IPS-11a (cell line): Measurements from ENCODE around the gene COL4A2.

Source experiments
- H3K4me3 ChIP-seq: one replicate; pipeline ENCODE4 v1.5.1; 2013; ENCODE audit warnings: low read depth, low read length, control low read depth

Gene COL4A2

GRCh38 chr13:110306960-110307766 lies at the start of gene COL4A2, which contains the start of gene COL4A1:
Gene COL4A2, plus strand, starts transcription at chr13:110307284. Its CDS starts 620 bp downstream, at chr13:110307904.
Gene COL4A1, minus strand, starts transcription at chr13:110307157. Its CDS starts 130 bp downstream, at chr13:110307027.
- H3K4me3 ChIP-seq = peak within 1 kb of the TSS; percentile 77

- no peak overlapping the region for H3K4me3 ChIP-seq
Observed at GRCh38 chr13:110257408-110257807, 49.7 kb upstream of the COL4A2 start.

GRCh38 chr13:110258876-110259631 lies 48.0 kb upstream of the COL4A2 start:
- H3K4me3 ChIP-seq = no peak overlapping the region

- H3K4me3 ChIP-seq = no peak overlapping the region
Observed at GRCh38 chr13:110259651-110260050, 47.4 kb upstream of the COL4A2 start.

- no peak overlapping the region for H3K4me3 ChIP-seq
Observed at GRCh38 chr13:110261166-110262081, 45.7 kb upstream of the COL4A2 start.

DNA sequence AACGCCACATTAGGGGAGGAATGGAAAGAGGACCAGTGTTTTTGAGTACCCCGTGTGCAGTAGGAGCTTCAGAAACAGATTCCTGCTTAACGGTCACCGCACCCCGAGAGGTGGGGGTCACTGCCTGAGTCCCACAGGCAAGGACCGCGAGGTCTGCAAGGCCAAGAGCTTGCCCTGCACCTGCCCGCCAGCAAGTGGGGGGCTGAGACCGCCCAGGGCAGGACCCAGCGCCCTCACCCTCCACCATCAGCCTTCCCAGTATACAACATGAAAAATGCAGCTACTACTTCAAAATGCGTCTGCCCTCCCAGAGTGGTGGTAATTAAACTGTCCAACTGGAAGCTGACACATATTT lies 45.0 kb upstream of the COL4A2 start:
- no peak overlapping the region for H3K4me3 ChIP-seq

GRCh38 chr13:110262508-110263291 lies 44.4 kb upstream of the COL4A2 start:
- no peak overlapping the region for H3K4me3 ChIP-seq

DNA sequence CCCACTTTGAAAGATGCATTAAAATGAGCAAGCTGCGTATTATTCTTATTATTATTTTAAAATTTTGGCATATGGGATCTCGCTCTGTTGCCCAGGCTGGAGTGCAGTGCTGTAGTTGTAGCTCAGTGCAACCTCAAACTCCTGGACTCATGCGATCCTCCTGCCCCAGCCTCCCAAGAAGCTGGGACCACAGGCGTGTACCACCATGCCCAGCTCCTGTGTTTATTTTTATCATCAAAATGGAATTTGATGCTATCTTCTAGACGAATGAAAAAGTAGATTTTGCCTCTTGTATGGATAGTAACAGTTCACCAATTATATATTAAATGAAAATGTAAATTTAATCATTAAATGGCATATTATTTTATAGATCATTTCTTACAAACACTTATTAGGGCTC lies 43.7 kb upstream of the COL4A2 start:
- no peak overlapping the region for H3K4me3 ChIP-seq

- no peak overlapping the region for H3K4me3 ChIP-seq
Observed at GRCh38 chr13:110263888-110264287, 43.2 kb upstream of the COL4A2 start.

DNA sequence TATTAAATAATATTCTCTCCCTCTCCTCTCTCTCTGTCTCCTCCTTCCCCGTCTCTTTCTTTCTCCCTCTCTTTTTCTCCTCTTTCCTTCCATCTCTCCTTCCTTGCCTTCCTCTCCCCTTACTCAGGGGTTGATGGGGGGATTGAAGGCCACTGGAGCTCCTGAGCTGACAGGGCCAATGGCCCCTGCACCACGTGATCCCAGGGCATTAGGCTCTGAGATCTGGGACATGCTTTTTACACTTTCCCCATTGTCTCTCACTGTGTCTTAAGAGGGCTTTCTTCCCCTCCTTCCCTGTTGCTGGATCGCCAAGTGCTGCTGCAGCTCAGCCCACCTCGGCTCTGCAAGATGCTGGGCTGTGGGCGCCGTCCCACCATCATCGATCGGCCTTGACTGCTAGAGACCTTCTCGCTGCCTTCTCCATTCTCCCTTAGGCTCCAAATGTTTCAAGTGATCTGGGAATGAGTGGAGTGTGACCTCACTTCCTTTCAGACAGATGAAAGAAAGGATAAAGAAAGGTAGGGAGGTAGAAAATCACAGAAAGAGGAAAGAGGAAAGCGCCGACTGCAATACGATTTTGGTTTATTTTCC lies 42.3 kb upstream of the COL4A2 start:
- H3K4me3 ChIP-seq = no peak overlapping the region

DNA sequence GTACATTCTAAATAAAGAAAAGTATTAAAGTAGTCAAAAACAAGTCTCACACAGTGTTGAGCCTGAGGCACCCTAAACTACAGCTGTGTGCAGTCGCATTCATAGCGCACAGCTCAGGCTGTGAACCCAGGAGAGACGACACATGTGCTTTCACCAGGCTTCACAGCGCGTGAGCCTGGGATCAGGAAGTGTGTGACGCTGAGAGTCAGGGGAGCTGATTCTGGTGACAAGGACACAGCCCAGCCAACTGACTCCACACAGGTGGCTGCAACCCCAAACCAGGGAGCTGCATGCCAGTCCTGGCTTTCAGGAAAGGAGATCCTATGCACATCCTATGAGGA lies 41.8 kb upstream of the COL4A2 start:
- H3K4me3 ChIP-seq = no peak overlapping the region

- H3K4me3 ChIP-seq = no peak overlapping the region
Observed at GRCh38 chr13:110265682-110266430, 41.2 kb upstream of the COL4A2 start.

DNA sequence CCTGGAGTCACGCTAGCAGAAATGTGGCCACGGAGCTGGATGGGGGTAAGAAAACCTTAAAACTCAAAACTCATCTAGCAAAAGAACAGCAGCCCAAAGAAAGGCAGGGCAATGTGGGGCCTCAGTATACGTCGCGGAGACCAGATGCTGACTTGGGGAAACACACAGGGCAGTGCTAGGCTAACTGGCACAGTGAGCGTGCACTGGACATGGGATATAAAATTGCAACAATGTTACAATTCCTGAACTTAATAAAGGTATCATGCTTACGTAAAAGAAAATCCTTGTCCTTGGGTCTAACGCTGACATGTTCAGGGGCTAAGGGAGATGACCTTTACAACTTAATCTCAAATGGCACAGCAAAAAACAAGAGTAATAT lies 40.7 kb upstream of the COL4A2 start:
- H3K4me3 ChIP-seq = no peak overlapping the region

DNA sequence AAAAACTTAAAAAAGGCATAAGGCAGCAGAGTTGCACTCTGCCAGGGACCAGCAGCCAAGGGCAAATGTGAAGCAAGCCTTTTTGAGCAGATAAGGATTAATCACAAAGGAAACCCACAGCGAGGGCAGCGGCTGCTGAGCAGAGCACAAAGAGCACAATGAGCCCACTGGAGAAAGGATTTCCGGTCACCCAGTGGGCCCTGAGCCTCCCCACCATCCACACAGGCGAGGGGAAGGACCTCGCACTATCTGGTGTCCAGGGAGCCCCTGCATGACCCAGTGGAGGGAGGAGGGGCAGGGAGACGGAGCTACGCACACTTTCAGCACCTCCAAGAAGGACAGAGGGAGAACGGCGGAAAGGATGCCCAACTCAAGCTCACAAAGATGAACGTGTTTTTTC lies 40.1 kb upstream of the COL4A2 start:
- no peak overlapping the region for H3K4me3 ChIP-seq

DNA sequence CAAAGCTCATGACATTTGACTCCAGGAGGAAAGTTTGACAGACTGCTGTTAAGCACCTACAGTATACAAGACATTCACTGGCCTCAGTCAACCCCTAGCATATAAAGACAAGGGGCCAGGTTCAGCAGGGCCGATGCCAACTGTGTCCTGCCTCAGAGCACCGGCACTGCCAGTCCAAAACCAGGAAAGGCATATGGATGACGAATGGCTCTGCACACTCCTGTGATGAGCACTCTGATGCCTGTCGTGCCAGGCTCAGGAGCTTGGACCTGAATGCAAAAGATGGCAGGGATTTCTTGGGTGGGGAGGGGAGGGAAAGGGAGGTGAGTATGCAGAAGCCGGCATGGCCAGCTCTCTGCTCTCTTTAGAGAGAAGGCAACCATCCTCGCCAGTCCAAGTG lies 39.0 kb upstream of the COL4A2 start:
- no peak overlapping the region for H3K4me3 ChIP-seq

- no peak overlapping the region for H3K4me3 ChIP-seq
Observed at GRCh38 chr13:110268576-110269185, 38.4 kb upstream of the COL4A2 start.

GRCh38 chr13:110269509-110270185 lies 37.4 kb upstream of the COL4A2 start:
- no peak overlapping the region for H3K4me3 ChIP-seq

GRCh38 chr13:110270507-110270906 lies 36.6 kb upstream of the COL4A2 start:
- no peak overlapping the region for H3K4me3 ChIP-seq
